Kidney tubule cell (primary cell): ENCODE data around the gene ABLIM2.

ENCODE experiments used
- DNase-seq: peaks from one replicate; pipeline ENCODE4 v3.0.0-alpha.2; 2018; ENCODE audit warnings: low spot score

The ABLIM2 gene

DNA sequence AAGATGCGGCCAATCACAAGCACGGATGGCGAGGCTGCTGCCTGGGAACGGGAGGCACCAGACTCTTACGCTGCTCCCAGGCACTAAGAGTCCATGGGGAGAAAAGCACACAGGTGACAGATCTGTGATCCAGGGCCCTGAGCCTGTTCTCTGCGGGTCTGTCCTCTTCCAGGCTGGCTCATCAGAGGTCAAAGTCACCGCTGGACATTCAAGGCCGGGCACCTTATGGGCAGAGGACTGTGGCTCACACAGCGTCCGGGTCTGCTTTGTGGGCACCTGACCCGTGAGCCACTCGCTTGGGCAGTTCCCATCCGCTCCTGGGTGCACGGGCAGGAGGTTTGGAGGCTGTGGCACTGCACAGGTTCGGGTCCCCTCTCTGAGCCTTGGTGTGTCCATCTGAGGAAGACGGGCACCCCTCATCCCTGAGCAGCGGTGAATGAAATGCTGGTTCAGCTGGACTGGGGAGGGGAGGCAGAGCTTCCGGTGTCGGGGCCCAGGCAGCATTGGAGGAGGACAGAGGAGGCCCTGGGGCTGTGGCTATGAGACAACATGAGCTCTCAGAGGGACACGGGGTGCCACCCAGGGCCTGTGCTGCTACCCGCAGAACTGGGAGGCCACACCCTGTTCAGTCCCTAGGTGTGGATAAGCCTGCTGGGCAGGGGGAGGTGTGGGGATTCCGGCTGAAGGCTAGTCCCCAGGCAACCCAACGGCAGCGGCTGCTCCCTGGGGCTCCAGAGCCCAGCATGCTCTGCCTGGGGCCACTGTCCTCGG, 157.7 kb downstream of the ABLIM2 start:
- DNase-seq, result no peak

DNA sequence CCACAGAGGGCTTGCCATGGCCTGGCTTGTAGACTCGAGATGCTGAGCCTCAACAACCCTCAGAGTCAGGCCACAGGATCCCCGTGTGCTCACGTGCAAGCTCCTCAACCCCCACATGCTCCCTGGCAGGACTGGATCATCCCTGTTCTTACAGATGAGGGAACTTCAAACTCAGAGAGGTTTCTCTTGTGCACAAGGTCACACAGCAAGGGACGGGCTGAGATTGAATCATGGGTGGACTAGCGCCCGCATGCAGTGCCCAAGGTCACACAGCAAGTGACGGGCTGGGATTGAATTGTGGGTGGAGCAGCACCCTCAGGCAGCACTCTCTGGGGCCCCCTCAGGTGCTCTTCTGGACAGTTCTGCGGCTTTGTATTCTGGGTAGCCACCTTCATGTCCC, 158.4 kb downstream of the ABLIM2 start:
- DNase-seq, result no peak

DNA sequence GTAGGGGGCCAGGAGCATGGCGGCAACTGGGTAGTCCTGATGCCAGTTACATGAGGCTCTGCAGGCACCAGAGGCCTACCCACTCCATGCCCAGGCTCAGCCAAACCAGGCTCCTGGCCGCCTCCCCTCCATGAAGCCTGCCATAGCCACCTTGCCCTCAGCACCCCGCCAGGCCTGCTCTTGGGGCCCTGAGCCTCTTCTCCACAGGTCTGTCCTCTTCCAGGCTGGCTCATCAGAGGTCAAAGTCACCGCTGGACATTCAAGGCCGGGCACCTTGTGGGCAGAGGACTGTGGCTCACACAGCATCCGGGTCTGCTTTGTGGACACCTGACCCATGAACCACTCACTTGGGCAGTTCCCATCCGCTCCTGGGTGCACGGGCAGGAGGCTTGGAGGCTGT, 158.9 kb downstream of the ABLIM2 start:
- DNase-seq, result no peak

DNA sequence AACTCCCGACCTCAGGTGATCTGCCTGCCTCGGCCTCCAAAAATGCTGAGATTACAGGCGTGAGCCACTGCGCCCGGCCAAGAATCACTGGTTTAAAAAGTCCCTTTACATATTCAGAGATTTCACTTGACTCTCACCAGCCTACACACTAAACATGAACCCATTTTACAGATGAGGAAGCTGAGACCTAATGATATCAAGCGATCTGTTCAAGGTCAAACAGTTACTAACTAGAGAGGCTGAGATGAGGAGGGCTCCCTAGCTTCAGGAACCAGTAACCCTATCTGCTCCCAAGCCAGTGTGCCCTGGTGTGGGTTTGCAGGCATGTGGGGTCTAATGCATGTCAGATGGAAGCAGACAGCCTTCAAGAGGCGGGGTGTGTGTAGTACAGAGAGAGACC, 159.3 kb downstream of the ABLIM2 start:
- DNase-seq, result no peak

DNA sequence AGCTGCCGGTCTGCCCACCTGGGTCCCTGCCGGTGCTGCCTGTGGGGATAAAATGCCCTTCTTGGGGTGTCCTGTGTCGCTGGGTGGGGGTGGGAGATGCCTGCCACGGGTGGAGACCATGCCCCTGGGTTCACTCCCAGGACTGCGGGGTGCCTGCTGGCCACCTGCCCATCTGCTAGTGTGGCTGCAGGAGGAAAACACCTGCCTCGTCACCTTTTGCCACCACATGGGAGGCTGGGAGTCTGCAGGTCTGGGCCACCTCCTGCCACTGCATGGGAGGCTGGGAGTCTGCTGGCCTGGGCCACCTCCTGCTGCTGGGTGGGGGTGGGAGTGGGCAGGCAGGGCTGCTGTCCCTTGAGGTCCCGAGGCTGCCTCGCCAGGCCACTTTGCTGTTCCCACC, 160.2 kb downstream of the ABLIM2 start:
- DNase-seq, result no peak

DNA sequence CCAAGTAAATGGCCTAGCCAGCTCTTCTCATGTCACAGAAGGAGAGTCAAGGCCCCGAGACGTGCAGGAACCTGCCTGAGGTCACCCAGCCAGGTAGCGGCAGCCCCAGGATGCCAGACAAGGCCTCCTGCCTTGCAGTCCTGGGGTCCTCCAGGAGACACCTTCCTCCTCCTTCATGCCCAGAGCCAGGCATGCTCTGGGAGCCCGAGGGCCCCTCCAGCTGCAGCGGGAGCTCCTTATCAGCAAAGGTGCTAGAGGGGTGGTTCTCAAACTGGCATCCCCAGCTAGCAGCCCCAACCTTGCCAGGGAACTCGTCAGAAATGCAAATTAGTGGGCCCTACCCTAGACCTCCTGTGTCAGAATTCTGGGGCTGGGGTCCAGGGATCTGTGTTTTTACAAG, 162.7 kb downstream of the ABLIM2 start:
- DNase-seq, result no peak

DNA sequence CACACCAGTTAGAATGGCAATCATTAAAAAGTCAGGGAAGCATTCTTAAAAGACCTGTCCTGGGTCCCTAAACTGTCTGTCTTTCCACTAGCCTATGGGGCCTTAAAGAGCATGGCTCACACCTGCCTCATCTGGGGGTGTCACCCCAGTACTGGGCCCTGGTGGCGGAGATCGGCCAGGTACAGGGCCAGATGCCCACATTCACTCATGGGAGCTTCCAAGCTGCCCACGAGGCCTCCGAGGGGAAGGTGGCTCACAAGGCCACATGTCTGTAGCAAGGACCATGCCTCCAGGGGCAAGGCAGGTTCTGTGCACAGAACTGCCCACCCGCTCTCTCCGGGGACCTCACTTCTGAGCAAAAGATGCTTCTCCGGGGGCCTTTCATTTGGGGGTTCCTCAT, 163.5 kb downstream of the ABLIM2 start:
- DNase-seq, result no peak

DNA sequence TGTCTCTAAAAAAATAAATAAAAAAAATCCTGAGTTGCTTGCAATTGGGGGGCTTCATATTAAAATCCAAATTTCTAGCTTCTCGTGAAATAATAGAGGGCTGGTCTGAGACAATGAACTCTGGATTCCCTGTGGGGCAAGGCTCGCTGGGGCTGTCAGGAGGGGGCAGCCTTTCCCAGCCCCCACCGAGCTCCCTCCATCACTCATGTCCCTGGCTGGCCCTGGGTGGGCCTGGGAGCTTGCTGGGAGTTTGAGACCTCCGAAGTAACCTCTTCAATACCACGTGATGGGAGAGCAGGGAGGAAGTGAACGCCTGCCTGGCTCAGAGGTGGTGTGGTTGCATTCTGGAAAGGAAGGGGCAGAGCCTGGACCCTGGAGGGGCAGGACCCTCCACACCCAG, 164.9 kb downstream of the ABLIM2 start:
- DNase-seq, result no peak

DNA sequence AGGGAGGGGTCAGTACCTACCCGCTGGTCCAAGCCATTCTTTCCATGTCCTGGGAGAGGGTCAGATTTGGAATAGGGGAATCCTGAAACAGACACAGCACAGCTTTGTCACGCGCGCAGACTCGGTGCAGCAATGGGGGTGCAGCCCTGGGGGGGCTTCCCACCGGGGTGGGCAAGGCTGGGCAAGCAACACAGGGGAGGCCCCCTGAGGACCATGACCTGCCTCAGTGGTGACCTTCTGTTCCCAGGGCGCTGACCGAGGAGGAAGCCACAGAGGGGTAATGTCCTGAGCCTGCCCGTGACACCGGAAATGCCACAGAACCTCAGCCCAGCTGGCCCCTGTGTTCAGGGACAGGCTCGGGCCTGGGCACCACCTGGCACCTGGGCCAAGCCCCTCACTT, 165.8 kb downstream of the ABLIM2 start:
- no peak for DNase-seq

DNA sequence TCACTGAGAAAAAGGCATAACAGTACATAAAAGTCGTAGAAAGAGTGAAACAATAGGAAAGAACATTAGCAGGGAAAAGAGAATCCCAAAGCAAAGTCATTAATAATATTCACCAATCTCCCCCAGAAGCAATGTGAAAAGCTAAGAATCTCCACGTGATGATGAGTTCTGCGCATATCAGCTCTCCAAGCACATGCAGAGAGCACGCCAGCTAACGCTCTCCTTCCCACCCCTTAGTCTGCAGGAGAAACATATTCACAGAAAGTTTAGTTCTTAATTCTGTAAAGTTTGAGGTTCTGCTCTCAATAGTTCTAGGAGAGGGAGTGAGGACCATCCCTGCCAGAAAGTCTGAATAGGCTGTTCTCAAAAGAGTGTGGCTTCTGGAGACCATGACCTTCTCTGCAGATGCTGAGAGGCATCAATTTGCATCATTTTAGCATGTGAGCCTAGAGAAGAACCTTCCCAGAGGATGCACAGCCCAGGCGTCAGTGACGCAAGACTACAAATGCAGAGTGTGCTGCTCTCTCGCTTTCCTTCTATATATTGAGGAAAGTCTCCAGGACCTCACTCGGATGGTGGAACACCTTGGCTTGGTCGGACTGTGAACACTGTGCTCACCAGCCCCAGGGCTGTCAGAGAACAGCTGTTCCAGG, 167.7 kb downstream of the ABLIM2 start:
- no peak for DNase-seq

DNA sequence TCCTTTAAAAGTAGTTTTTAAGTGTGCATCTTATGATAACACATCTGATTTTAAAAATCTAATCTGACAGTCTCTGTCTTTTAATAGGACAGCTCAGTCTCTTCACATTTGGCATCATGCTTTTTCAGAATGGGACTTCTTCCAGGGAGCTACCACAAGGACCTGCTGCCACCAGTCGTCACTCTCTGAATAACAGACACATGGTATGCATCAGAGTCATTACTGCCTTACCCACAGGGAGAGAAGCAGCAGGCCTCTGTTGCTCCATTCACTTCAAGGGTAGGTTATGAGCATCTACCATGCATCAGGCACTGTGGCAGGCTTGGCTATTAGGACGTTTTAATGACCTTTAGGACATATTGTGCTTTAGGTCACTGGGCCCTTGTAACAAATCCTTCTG, 169.0 kb downstream of the ABLIM2 start:
- no peak for DNase-seq

DNA sequence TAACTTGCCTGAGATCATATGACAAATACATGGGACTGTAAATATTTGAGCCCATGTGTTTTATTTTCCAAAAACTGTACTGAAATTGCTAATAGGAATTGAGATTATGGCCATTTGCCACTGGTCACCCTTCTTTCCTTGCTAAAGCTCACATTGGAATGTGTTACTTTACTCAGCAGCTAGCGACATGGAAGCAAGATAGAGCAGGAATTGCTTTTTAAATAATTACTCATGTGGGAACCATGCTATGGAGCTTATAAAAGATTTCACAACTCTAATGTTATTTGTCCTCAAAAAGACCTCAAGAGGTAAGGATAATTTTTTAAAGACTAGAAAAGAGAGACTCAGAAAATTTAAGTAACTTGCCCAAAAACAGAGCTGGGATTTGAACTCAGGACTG, 170.2 kb downstream of the ABLIM2 start:
- no peak for DNase-seq

DNA sequence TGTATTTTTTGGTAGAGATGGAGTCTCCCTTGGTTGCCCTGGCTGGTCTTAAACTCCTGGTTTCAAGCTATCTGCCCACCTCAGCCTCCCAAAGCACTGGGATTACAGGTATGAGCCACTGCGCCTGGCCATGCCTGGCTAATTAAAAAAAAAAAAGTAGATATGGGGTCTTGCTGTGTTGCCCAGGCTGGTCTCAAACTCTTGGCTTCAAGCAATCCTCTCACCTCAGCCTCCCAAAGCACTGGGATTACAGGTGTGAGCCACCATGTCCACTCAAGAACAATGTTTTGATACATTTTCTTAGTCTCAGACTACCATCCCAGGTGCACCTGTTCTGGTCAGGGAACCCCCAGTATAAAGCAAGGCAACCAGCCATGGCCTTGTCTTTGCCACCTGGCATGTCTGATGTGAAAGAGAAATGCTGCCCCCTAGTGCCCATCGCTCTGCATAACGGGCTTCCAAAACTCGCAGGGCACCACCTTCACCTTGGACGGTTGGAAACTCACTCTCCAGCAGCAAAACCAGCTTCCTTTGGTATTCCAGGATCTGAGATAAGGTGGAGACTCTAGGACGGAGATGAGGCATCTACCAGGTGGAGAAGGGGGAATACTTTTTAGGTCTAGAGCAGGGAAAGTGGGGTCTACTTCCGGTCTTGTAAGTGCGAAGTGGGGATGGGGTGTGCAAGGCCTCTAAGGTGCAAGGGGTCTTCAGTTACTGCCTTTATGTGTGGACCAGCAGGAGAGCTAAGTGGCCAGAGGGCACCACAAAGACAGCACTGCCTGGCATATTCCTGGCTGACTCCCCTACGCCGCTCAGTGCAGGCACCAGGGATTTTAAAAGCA, 171.2 kb downstream of the ABLIM2 start:
- peak; percentile 75 for DNase-seq

DNA sequence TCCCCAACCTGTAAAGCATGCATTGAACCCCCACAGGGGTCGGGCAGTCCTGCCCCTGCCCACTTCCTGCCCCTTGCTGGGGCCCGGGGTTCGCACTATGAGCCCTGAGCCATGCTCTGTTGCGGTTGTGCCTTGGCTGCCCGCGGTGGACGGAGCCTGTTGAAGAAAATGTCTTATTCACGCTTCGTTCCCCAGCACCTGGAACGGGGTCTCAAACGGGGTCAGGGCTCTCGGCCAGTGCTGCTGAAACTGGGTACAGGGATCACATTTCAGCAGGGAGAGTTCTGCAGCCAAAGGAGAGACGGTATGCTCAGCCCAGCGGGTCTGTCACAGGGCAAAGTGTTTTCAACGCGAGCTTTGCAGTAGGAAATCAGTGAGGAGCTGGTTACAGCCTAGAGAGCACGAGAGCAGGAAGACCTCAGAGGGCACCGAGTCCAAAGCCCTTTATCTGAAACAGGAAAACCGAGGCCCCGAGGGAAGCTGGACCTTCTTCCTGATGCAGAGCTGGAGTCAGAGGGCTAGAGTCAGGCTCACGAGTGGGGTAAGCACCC, 172.6 kb downstream of the ABLIM2 start:
- peak; percentile 38 for DNase-seq

DNA sequence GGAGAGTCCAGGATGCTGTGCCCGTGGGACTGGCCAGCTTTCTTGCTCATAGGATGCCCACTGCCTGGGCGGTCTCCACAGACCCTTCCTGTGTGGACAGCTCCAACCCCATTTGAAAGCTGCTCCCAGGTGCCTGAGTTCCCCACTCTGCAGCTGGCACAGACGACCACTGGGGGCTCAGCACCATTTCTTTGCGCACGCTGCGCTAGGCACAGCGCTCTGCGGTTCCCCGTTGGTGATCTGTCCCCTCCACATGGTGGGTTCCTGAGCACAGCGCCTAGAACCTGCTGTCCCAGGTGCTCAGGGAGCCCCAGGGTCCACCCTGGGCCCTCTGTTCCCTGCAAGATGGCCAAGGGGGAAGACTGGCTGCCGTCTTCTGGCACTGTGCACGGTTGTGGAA, 173.5 kb downstream of the ABLIM2 start:
- DNase-seq, result no peak

DNA sequence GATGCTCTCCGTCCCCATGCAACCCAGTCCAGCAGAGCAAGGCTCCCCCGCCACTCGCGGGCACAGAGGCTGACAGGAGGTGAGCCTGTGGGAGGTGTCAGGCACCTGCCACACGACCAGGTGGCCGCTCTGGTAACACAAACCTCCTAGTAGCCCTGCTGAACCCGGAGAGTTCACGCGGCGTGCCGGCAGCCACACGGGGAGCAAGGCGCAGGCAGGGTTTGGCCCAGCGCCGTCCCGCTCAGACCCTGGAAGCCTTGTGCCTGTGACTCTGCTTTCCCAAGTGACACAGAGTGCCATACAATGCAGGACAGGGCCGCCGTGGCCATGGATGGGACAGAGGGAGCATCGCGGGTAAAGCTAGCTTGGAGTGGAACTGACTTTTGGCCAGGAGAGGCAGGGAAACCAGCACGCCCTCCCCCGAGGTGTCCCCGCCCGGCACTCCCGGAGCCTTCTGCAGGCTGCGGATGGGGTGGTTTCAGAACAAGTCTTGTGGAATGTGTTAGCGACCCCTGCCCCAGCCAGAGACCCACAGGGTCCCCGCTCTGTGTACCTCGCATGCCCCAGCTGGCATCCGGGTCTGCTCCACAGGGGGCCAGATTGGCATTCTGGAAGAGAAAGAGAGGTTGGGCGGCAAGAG, 174.2 kb downstream of the ABLIM2 start:
- DNase-seq, result no peak

DNA sequence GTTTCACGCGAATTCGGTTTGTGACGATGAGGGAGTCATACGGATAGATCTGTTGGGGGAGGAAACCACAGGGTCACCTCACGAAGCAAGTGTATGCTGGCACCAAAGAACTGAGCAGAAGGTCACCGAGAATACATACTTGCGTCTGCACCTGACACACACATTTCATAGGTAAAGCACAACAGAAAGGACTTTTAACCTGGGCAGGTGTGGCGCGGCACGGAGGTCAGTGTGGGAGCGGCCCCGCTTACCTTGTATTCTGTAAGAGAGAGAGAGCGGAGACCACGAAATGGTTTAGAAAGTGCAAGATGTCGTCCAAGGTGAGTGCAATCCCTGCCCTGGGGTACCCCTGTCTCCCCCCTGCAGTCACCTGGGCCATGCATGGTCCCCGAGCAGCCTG, 175.3 kb downstream of the ABLIM2 start:
- DNase-seq, result no peak

DNA sequence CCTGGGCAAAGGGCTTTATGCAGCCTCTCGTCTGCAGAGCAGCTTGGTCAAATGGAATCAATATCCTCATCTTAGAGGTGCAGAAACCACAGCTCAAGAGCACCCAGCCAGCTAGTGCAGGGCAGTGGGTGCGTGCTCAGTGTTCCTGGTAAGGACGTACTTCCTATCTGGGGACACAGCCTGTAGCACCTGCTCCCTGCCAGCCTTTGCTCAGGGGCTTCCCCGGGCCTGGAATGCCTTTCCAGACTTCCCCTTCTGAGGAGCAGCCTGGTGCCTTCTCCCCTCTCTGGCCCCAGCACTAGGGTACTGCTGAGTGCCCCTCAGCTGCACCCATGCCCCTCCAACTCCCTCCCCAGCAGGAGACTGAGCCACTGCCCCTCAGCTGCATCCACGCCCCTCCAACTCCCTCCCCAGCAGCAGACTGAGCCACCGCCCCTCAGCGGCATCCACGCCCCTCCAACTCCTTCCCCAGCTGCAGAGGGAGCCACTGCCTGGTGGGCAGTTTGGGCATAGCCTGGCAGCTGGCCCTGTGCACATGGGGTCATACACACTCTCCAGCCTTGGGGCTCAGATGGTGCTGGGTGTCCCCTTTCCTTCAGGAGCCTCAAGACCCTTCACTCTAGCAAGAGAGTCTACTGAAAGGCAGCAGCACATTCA, 176.7 kb downstream of the ABLIM2 start:
- no peak for DNase-seq

DNA sequence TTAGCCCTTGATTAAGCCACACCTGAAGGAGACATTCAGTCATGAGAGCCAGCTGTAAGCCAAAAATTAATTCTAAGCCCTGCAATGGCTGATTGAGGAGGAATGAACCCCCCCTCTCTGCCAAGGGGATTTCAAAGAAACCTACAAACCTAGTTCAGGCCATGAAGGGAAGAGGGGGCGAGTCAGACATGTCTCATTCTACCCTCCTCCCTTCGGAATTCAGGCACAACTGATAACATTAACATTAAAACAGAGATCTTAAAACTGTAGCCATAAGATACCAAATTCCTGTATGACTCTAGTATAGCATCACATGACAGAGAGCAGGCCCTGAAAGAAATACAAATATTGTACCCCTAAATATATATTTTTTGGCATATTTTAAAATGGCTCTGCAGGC, 178.6 kb downstream of the ABLIM2 start:
- peak; percentile 30 for DNase-seq

DNA sequence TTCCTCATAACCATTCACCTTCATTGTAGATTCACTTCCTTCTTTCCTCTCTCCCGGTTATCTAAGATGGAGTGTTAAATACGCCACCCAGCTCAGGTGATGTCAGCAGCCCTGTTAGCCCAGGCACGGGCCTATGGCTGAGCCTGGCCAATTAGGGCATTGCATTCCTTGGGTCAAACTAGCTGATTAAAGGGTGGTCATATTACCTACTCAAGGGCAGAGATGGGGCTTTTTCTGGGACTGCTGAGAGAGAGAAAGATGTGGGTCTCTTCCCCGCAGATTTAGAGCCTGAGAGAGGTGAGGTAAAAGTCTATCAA, 179.0 kb downstream of the ABLIM2 start:
- no peak for DNase-seq

DNA sequence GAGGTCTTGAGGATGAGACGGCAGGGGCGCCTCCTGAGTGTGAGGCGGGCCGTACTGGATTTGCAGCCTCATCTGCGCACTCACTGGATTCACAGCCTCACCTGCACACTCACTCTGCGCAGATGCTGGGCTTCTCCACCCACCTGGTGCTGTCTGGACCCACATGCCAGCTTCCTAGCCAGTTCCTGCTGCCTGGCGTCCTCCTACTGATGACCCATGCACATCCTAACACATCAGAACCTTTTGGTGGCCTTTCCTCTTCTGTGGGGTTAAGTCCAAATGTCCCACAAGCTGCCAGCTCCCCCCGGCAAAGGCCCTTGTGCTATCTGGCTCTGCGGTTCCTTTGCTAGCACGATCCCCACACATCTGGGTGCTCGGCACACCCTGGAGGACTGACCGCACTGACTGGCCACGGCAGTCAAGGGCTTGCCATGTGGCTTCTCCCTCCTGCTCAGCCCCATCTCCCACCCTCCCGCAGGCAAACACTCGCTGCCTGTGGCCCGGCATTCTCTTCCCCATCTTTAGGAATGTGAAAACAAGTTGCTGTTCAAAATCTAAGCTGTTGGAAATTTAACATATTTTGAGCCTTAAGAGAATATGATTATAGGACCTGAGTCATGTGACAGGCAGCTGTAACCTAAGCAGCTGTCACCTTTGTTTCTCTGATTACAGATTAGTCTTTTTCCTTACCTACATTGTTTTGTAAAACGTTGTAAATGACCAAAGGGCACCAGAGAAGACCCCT, 179.5 kb downstream of the ABLIM2 start:
- DNase-seq, result no peak
